ENCODE measurements around the gene HNRNPAB. TPM values are rescaled to one million over a fixed set of nuclear protein-coding genes. Genes with fewer than 3 reads are reported as not detected.
"Not testable (repeated sequence)": the region's sequence is repeated elsewhere in the genome, so short reads cannot be mapped to it uniquely, and the experiment has no call there.

Gene HNRNPAB
- total RNA-seq, 4 donors from 2014 or later = 74.8 to 135 (median 81.4) TPM

DNA sequence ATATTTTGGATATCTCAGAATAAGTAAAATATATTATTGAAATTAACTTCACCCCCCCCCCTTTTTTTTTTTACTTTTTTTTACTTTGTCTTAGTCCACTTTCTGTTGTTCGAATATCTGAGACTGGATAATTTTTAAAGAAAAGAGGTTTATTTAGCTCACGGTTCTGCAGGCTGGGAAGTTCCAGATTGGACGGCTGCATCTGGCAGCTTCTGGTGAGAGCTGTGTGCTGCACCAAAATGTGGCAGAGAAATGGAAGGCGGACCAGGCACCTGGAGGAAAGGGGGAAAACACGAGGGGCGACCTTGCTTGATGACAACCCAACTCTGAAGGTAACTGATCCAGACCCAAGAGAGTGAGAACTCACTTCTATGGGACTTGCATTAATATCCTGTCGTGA lies 11.5 kb upstream of the HNRNPAB start:
- no peaks in the 10 kb centered on the region for H3K36me3 ChIP-seq
- no peak for DNase-seq
- H3K27ac ChIP-seq = no peak overlapping the region
- TF ChIP-seq, protein P1, sequence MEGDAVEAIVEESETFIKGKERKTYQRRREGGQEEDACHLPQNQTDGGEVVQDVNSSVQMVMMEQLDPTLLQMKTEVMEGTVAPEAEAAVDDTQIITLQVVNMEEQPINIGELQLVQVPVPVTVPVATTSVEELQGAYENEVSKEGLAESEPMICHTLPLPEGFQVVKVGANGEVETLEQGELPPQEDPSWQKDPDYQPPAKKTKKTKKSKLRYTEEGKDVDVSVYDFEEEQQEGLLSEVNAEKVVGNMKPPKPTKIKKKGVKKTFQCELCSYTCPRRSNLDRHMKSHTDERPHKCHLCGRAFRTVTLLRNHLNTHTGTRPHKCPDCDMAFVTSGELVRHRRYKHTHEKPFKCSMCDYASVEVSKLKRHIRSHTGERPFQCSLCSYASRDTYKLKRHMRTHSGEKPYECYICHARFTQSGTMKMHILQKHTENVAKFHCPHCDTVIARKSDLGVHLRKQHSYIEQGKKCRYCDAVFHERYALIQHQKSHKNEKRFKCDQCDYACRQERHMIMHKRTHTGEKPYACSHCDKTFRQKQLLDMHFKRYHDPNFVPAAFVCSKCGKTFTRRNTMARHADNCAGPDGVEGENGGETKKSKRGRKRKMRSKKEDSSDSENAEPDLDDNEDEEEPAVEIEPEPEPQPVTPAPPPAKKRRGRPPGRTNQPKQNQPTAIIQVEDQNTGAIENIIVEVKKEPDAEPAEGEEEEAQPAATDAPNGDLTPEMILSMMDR (IDR thresholded peaks at IDR 0.05) = no peak
- TF ChIP-seq POLR2A (IDR thresholded peaks at IDR 0.05) = no peak
- H3K27me3 ChIP-seq = no peaks in the 10 kb centered on the region
- no peaks in the 10 kb centered on the region for H3K9me3 ChIP-seq
- no peaks in the 10 kb centered on the region for H3K4me1 ChIP-seq
- H3K4me3 ChIP-seq = no peak overlapping the region

- H3K27ac ChIP-seq = no peak overlapping the region
- no peak for DNase-seq
- TF ChIP-seq, protein P1 (IDR thresholded peaks at IDR 0.05) = no peak
- TF ChIP-seq POLR2A (IDR thresholded peaks at IDR 0.05) = no peak
Measured at GRCh38 chr5:178193251-178193809, 11.0 kb upstream of the HNRNPAB start.

GRCh38 chr5:178194026-178194425 lies 10.3 kb upstream of the HNRNPAB start:
- no peaks in the 10 kb centered on the region for H3K36me3 ChIP-seq
- H3K27ac ChIP-seq = no peak overlapping the region
- H3K27me3 ChIP-seq = no peaks in the 10 kb centered on the region
- no peaks in the 10 kb centered on the region for H3K4me1 ChIP-seq
- no peak for DNase-seq
- no peak overlapping the region for H3K4me3 ChIP-seq
- TF ChIP-seq, protein P1 (IDR thresholded peaks at IDR 0.05) = no peak
- no peak for TF ChIP-seq POLR2A (IDR thresholded peaks at IDR 0.05)
- H3K9me3 ChIP-seq = no peaks in the 10 kb centered on the region

More at GRCh38 chr5:178193251-178193809, 11.0 kb upstream of the HNRNPAB start:
- H3K4me1 ChIP-seq = no peaks in the 10 kb centered on the region
- H3K9me3 ChIP-seq = no peaks in the 10 kb centered on the region
- no peaks in the 10 kb centered on the region for H3K36me3 ChIP-seq
- no peak overlapping the region for H3K4me3 ChIP-seq
- no peaks in the 10 kb centered on the region for H3K27me3 ChIP-seq

- no peak for DNase-seq
- Histone ChIP-seq H3K36me3 (no peaks in the 10 kb centered on the region), H3K9me3 (no peaks in the 10 kb centered on the region), H3K27me3 (no peaks in the 10 kb centered on the region), H3K4me3 (no peak overlapping the region), H3K4me1 (no peaks in the 10 kb centered on the region), H3K27ac (no peak overlapping the region)
- TF ChIP-seq, protein P1 (IDR thresholded peaks at IDR 0.05) = no peak
- no peak for TF ChIP-seq POLR2A (IDR thresholded peaks at IDR 0.05)
Measured at GRCh38 chr5:178196281-178196812, 8.0 kb upstream of the HNRNPAB start.

DNA sequence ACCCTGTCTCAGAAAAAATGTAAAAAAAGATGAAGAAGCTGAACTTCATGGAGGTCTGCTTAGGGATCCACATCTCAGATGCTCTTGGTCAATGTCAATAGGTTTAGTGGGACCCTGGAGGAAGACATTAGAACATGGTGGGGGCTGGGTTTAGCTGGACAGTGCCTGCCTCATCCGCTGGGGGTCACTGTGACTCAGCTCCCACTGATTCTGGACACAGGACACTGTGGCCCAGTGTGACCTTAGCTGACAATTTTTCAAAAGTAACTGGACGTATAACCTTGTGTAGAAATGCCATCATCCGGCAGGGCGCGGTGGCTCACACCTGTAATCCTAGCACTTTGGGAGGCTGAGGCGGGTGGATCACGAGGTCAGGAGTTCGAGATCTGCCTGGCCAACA lies 7.3 kb upstream of the HNRNPAB start:
- no peaks in the 10 kb centered on the region for H3K27me3 ChIP-seq
- H3K27ac ChIP-seq = no peak overlapping the region
- no peak for DNase-seq
- H3K9me3 ChIP-seq = no peaks in the 10 kb centered on the region
- TF ChIP-seq, protein P1 (IDR thresholded peaks at IDR 0.05) = peak in 4 of 6 experiments; percentile 24 to 48 (median 47)
- no peak for TF ChIP-seq POLR2A (IDR thresholded peaks at IDR 0.05)
- no peak overlapping the region for H3K4me3 ChIP-seq
- no peaks in the 10 kb centered on the region for H3K36me3 ChIP-seq
- no peaks in the 10 kb centered on the region for H3K4me1 ChIP-seq

- not testable (repeated sequence) for H3K4me3 ChIP-seq, H3K4me1 ChIP-seq, DNase-seq, H3K9me3 ChIP-seq, H3K27ac ChIP-seq, H3K36me3 ChIP-seq, H3K27me3 ChIP-seq
Measured at GRCh38 chr5:178198151-178198550, 6.2 kb upstream of the HNRNPAB start.
